Peyer's patch (tissue), 4 donors: Measurements from ENCODE around the gene SMIM36.

Experiments used
- CTCF ChIP-seq, 6 experiments: fragments of 450-650 bp in 4 of 6; fragments of 200-600 bp in 2 of 6; sonication (generic) in 1 of 6; IDR thresholded peaks; one replicate each; pipeline ENCODE4 v1.5.1; 2017 to 2019; ENCODE audit warnings: antibody characterized with exemption in 6 of 6, mild to moderate bottlenecking in 3 of 6, moderate library complexity in 1 of 6
- POLR2A ChIP-seq, 2 donors: fragments of 450-650 bp; IDR thresholded peaks; one replicate each; pipeline ENCODE4 v1.5.1; 2017; ENCODE audit warnings: antibody characterized with exemption in 2 of 2, mild to moderate bottlenecking in 2 of 2, moderate library complexity in 2 of 2

GRCh38 chr17:55444471-55445441, 66.5 kb downstream of the SMIM36 start:
- TF ChIP-seq POLR2A (IDR thresholded peaks at IDR 0.05) (no peak), CTCF (IDR thresholded peaks at IDR 0.05) (no peak)
